LNCAP (cell line): ENCODE measurements around the gene CHRNA4.

Experiments used
- TF ChIP-seq, protein P1 (sequence below): fragments of 450-650 bp; IDR thresholded peaks from 2 replicates; pipeline ENCODE4 v1.5.1; 2017; ENCODE audit warnings: mild to moderate bottlenecking

The CHRNA4 gene

DNA sequence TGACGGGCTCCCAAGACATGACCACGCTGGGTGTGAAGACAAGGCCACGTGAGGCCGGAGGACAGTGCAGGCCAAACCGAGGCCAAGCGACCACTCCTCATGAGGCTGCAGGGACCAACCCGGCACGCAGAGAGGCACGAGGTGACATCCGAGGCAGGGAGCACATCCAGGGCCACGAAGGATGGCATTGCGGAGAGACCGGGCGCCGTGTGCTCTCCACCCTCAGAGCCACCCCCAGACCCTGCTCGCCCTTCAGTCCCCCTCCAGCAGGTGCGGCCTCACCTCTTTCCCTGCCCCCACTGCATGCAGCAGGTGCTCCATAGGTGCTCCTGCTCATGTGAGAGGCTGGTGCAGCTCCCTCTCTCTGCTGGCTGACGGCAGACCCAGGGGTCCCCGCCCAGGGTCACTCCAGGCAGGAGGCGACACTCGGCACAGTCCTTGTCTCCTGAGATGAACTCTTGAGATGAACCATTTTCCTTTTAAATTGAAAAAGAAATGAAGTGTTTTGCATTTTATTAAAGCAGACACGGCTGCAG, 33.8 kb upstream of the CHRNA4 start:
- TF ChIP-seq, protein P1, sequence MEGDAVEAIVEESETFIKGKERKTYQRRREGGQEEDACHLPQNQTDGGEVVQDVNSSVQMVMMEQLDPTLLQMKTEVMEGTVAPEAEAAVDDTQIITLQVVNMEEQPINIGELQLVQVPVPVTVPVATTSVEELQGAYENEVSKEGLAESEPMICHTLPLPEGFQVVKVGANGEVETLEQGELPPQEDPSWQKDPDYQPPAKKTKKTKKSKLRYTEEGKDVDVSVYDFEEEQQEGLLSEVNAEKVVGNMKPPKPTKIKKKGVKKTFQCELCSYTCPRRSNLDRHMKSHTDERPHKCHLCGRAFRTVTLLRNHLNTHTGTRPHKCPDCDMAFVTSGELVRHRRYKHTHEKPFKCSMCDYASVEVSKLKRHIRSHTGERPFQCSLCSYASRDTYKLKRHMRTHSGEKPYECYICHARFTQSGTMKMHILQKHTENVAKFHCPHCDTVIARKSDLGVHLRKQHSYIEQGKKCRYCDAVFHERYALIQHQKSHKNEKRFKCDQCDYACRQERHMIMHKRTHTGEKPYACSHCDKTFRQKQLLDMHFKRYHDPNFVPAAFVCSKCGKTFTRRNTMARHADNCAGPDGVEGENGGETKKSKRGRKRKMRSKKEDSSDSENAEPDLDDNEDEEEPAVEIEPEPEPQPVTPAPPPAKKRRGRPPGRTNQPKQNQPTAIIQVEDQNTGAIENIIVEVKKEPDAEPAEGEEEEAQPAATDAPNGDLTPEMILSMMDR, result no peak

GRCh38 chr20:63394069-63394919, 33.1 kb upstream of the CHRNA4 start:
- TF ChIP-seq, protein P1, result no peak

DNA sequence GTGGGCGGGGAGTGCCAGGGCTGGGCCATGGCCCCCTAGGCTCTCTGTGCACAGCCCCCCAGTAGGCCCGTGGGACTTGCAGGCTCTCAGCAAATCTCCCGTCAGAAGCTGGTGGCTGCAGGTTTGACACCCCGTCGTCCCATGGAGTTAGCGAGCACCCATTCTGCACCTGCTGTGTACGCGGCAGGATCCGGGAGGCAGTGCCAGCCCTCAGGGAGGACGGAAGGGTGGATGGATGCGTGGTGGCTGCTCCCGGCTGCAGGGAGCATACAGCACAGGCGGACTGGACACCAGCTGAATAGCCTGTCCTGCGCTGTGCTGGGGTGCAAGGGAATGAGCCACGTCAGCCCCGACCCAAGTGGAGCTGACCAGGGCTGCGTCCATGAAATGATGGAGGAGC, 32.4 kb upstream of the CHRNA4 start:
- TF ChIP-seq, protein P1, result no peak

- TF ChIP-seq, protein P1, result no peak
Measured at GRCh38 chr20:63392465-63393365, 31.6 kb upstream of the CHRNA4 start.

- TF ChIP-seq, protein P1, result no peak
Measured at GRCh38 chr20:63387917-63388316, 26.8 kb upstream of the CHRNA4 start.

DNA sequence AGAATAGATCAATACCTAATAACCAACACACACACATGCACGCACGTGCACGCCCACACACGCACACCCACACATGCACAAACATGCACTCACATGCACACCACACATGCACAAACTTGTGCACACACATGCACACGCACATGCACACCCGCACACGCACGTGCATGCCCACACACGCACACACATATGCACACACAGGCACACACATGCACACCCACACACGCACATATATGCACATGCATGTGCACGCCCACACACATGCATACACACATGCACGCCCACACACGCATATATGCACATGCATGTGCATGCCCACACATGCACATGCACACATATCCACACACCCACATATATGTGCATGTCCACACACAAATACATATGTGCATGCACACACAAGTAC, 26.2 kb upstream of the CHRNA4 start:
- TF ChIP-seq, protein P1, result no peak

GRCh38 chr20:63386491-63386890, 25.3 kb upstream of the CHRNA4 start:
- TF ChIP-seq, protein P1, result no peak
